Breast epithelium (tissue), 3 donors: Measurements from ENCODE around the gene SOX13.

ENCODE experiments used
- CTCF ChIP-seq, 3 donors: fragments of 450-650 bp; IDR thresholded peaks; one replicate each; pipeline ENCODE4 v1.5.1; 2016 to 2017; ENCODE audit warnings: antibody characterized with exemption in 3 of 3, mild to moderate bottlenecking in 3 of 3, moderate library complexity in 3 of 3
- POLR2A ChIP-seq: fragments of 450-650 bp; IDR thresholded peaks from one replicate; pipeline ENCODE4 v1.6.1; 2016; ENCODE audit warnings: antibody characterized with exemption, mild to moderate bottlenecking, moderate library complexity

DNA sequence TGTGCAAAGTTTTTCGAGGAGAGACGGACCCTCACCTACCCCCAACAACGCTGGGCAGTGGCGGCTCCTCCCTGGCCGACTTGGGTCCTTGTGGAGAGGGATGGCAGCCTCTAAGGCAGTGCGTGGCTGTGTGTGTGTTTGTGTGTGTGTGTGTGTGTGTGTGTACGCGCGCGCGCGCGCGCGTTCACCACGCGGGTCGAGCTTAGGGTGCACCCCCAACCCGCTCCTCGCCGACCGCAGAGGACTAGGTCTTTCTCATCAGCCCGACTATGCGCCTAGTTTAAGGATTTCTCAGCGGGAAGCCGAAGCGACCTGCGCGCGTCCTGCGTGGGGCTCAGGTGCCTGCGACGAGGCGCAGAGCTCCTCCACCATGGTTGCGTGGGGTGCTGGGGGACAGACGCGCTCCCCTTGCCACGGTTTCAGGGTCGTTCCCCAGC is 940 bp downstream of the SOX13 start:
- TF ChIP-seq POLR2A: no peak
- TF ChIP-seq CTCF (IDR thresholded peaks at IDR 0.05): no peak
